Measurements from ENCODE around the gene CELA3A. TPM values are rescaled to one million over a fixed set of nuclear protein-coding genes. Genes with fewer than 3 reads are reported as not detected.

Gene CELA3A
- total RNA-seq, 1 donor from 2014 or later = not detected

GRCh38 chr1:22050330-22050729 lies 48.9 kb downstream of the CELA3A start:
- Histone ChIP-seq H3K4me1 (ENCODE audit: insufficient read depth, low read length) (peaks cover 10% of the 10 kb centered on the region), H3K27me3 (ENCODE audit: insufficient read depth, low read length) (no peaks in the 10 kb centered on the region), H3K9me3 (ENCODE audit: insufficient read depth, low read depth, low read length) (peaks cover 2% of the 10 kb centered on the region), H3K36me3 (ENCODE audit: insufficient read depth, low read length) (no peaks in the 10 kb centered on the region), H3K4me2 (ENCODE audit: low read length) (no peak overlapping the region), H4K20me1 (ENCODE audit: insufficient read depth, low read length) (peaks cover 19% of the 10 kb centered on the region), H3K27ac (ENCODE audit: low read depth, low read length) (no peak overlapping the region), H2AFZ (ENCODE audit: low read depth, low read length) (no peak overlapping the region), H3K9ac (ENCODE audit: low read length) (no peak overlapping the region), H3K79me2 (ENCODE audit: insufficient read depth, low read length) (peaks cover 26% of the 10 kb centered on the region), H3K4me3 (ENCODE audit: insufficient read depth, low read depth, low read length) (no peak overlapping the region)
- Mint-ChIP-seq H3K27me3 (ENCODE audit: low read depth, unreplicated experiment) (no peaks in the 10 kb centered on the region), H3K9me3 (ENCODE audit: unreplicated experiment) (peaks cover 2% of the 10 kb centered on the region), H3K4me3 (ENCODE audit: unreplicated experiment) (peak overlapping the region; percentile 45), H3K36me3 (ENCODE audit: low read depth, unreplicated experiment) (peaks cover 4% of the 10 kb centered on the region), H3K27ac (ENCODE audit: unreplicated experiment) (no peak overlapping the region), H3K4me1 (ENCODE audit: low read depth, unreplicated experiment) (peaks cover 7% of the 10 kb centered on the region)
- TF ChIP-seq CTCF (IDR thresholded peaks at IDR 0.05; ENCODE audit: insufficient read depth, low read depth, low read length) = no peak
- TF ChIP-seq EZH2 (IDR thresholded peaks at IDR 0.05; ENCODE audit: insufficient read depth, low read length) = no peak
- FAIRE-seq = no peak
- DNase-seq (ENCODE audit: low read depth) = no peak

- Mint-ChIP-seq H3K27ac (ENCODE audit: unreplicated experiment) (peak overlapping the region; percentile 91), H3K36me3 (ENCODE audit: low read depth, unreplicated experiment) (peaks cover 4% of the 10 kb centered on the region), H3K4me3 (ENCODE audit: unreplicated experiment) (peak overlapping the region; percentile 83), H3K9me3 (ENCODE audit: unreplicated experiment) (no peaks in the 10 kb centered on the region), H3K27me3 (ENCODE audit: low read depth, unreplicated experiment) (no peaks in the 10 kb centered on the region), H3K4me1 (ENCODE audit: low read depth, unreplicated experiment) (peaks cover 7% of the 10 kb centered on the region)
- Histone ChIP-seq H3K27ac (ENCODE audit: low read depth, low read length) (no peak overlapping the region), H3K9ac (ENCODE audit: low read length) (no peak overlapping the region), H3K36me3 (ENCODE audit: insufficient read depth, low read length) (peaks cover 4% of the 10 kb centered on the region), H4K20me1 (ENCODE audit: insufficient read depth, low read length) (peaks cover 32% of the 10 kb centered on the region), H3K27me3 (ENCODE audit: insufficient read depth, low read length) (no peaks in the 10 kb centered on the region), H3K9me3 (ENCODE audit: insufficient read depth, low read depth, low read length) (no peaks in the 10 kb centered on the region), H3K79me2 (ENCODE audit: insufficient read depth, low read length) (peaks cover 39% of the 10 kb centered on the region), H2AFZ (ENCODE audit: low read depth, low read length) (peak overlapping the region; percentile 29), H3K4me2 (ENCODE audit: low read length) (peak overlapping the region; percentile 91), H3K4me1 (ENCODE audit: insufficient read depth, low read length) (peaks cover 16% of the 10 kb centered on the region), H3K4me3 (ENCODE audit: insufficient read depth, low read depth, low read length) (no peak overlapping the region)
- no peak for FAIRE-seq
- no peak for DNase-seq (ENCODE audit: low read depth)
- TF ChIP-seq EZH2 (IDR thresholded peaks at IDR 0.05; ENCODE audit: insufficient read depth, low read length) (no peak), CTCF (IDR thresholded peaks at IDR 0.05; ENCODE audit: insufficient read depth, low read depth, low read length) (no peak)
These were observed 50.2 kb downstream of the CELA3A start for GRCh38 chr1:22051607-22052114.

Data from astrocyte (in vitro differentiated cells and primary cell).